ENCODE measurements around the gene SCML2.
"Not testable (repeated sequence)": the region's sequence is repeated elsewhere in the genome, so short reads cannot be mapped to it uniquely, and the experiment has no call there.

SCML2 gene

DNA sequence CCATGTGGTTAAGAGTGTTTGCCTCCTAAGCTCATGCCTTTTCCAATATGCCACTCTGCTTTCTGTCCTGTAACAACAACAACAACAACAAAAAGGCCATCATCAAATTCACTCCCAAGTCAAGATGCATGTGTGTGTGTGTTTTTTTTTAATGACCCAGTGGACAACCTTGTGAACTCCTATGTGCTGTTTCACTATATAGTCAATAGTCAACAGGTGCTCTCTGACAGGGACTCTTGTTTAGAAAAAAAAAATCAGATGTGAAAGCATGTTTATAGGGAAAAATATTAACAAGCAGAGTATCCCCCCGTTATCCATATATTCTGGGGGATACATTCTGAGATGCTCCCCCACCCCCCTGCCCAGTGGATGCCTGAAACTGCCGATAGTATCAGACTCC is 83.2 kb downstream of the SCML2 start:
- DNase-seq (ENCODE audit: low spot score): no peak

DNA sequence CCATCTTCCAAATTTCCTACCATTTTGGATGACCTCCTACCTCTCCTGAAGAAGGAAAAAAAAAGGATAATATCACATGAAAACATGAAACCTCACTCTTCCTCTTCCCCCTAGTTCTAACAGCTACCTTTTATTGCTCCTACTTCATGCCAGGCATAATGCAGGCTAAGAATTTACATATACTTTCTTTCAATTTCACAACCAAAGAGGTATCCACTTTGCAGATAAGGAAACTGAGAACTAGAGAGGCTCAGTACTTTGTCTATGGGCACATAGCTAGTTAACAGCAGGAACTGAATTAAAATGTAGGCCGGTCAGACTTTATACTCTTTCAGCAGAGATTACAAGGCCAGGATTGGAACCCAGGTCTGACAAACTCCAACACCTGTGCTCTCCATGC is 99.4 kb downstream of the SCML2 start:
- no peak for DNase-seq (ENCODE audit: low spot score)

DNA sequence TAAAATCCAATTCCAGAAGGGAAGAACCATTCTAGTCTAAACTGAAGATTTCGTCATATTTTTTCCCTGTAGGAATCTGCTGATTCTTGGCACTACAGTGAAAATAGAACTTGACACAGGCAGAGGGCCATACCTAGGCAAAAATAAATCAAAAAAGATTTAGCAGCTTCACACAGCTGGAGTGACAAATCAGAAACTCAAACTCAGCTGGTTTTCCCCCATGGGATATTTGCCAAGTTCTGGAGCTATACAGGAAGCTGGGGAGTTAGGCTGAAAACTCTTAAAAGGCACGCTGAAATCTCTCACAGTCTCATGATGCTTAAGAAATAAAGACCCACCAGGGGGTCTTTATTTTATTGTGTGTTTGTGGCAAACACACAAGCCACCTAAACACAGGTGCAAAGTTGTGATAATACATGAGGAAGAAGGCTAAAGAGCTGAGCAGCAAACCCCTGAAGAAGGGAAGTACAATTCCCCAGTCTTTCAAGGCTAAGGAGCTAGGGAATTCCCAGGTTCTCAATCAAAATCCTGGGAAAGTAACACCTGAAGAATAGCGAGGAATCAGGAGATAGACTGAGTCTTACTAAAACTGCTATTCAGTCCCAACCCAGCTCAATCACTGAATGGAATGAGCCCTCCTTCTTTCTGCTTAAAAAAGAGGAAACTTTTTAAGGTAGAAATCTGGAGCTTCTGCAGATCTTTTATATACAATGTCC is 101.7 kb downstream of the SCML2 start:
- DNase-seq (ENCODE audit: low spot score): no peak

DNA sequence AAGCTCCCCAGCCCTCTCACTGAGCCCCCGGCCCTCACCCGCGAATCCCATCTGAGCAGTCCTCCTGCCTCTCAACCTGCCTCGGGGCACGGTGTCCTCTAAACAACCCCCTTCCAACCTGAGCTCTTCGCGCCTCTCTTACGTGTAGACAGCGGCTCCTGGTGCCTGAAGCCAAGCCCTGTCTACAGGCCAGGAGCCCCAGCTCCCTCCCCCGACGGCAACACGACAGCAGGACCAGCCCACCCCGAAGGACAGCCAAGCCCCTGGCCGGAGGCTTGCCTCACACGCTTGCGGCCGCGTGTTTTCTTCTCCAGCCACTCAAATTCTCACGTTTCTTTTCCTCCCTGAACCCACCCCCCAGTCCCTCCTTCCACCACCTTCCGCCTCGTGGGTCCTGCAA is 124.8 kb downstream of the SCML2 start:
- DNase-seq (ENCODE audit: low spot score): not testable (repeated sequence)

DNA sequence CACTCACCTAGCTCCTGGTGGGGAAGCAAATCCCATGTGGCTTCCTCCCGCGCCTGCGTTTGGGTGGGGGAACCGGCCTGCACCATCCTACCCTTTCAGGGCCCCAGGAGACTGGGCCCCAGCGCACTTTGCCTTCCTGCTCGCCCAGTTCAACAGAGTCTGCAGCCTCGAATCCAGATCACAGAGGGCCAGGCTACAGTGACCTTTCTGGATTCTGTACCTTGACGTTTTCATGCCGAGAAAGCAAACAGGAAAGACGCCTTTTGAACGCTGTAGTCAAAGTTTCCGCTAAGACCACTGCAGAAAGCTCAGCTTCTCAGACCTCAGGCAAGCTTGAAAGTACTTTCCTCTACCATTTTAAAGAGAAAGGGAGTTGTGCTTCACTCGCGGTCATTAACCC is 126.4 kb downstream of the SCML2 start:
- no peak for DNase-seq (ENCODE audit: low spot score)

DNA sequence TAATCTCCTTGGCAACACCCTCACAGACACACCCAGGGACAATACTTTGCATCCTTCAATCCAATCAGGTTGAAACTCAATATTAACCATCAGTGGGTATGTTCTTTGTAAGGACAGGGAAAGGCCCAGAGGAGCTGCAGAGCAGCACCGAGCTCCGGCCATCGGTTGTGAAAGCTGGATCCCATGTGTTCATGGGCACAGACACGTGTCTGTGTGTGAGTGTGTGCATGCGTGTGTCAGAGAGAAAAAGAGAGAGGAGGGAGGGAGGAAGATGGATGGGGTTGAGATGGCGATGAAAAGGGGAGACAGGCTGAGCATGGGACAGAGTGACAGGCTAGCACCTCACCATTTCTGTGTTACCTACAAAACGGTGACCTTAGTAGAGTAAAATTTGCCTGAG is 127.0 kb downstream of the SCML2 start:
- no peak for DNase-seq (ENCODE audit: low spot score)

DNA sequence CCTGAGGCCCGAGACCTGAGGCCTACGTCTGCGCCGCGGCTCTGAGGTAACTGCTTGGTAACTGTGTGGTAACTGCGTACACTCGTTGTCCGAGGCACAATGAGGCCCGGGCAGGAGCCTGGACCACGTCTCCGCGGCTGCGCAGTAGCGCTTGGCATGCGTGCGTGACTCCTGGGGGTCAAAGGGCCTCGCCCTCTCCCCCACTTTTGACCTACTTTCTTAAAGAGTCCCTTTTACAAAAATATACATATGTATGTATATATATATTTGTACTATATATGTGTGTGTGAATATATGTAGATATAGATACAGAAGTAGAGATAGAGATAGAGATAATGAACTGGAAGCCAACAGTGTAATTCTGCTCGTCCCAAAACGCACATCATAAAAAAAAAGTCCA is 133.7 kb downstream of the SCML2 start, which contains the start of gene BEND2:
Gene BEND2 (minus strand): TSS at position 101 of the 400 bp plus-strand sequence. CDS start 136 bp downstream, outside the sequence.
- DNase-seq (ENCODE audit: low spot score): no peak

DNA sequence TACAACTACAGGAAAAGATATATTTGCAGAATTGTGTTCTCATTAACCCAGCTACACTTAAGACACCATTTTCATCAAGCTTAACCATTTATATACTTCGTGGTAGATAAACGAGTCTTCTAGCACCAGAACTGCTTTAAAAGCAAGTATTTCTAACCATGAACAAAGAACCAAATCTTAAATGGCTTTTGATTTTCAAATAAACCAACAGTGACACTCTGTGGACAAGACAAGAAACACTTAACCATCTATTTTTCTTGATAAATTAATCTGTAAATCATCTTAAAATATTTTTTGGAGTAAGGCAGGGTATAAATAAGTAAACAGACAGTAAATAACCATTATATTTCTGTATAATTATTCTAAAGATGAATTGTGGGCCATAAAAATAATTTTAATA is 144.0 kb downstream of the SCML2 start:
- DNase-seq (ENCODE audit: low spot score): peak; percentile 7

DNA sequence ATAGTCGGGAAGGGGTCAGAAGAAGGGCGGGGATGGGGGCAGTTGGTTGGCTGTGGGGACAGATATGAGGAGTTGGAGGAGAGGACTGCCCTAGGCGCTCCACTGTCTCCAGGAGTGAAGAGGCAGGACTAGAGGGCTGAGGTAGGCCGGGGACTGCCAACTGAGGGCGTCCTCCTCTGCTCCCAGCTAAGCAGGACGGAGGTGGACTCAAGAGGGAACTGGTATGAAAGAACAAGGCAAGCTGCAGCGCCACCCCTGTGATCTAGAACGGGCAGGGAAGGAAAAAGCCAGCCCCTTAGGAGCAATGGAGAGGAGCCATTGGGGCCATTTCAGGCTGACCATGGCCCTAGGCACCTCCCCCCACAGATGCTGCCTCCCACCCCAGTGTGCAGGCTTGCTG is 147.8 kb downstream of the SCML2 start:
- no peak for DNase-seq (ENCODE audit: low spot score)

DNA sequence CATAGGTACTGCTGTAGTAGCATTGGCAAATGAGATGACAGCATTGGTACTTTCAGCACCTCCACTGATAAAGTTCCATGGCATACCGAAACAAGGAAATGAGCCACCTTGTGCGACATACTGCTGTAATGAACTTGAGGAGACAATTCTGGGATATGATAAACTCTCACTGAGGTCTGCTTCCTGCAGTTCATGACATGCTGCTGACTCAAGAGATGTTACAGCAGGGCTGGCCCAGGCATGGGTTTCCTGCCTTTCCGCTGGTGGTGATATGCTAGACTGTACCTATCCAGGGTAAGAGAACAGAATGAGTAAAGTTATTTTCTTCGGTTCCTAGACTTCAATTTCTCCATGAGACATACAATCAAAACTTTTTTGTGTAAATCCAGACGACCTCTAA is 150.9 kb downstream of the SCML2 start:
- DNase-seq (ENCODE audit: low spot score): no peak

DNA sequence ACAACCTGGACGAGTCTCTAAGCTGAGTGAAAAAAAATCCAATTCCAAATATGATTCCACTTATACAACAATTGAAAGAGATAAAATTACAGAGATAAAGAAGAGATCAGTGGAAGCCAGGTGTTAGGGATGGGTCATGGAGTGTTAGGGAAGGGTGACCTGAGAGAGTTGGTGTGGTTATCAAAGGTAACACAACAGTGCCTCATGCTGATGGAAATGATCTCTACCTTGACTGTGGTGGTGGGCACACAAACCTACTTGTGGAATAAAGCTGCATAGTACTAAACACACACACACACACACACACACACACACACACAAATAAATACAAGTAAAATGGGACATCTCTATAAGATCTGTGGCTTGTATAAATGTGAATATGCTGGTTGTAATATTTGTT is 159.8 kb downstream of the SCML2 start:
- DNase-seq (ENCODE audit: low spot score): no peak

Data from NAMALWA (cell line).